ENCODE data around the gene RNU1-4.
"Not testable (repeated sequence)": the region's sequence is repeated elsewhere in the genome, so short reads cannot be mapped to it uniquely, and the experiment has no call there.

Gene RNU1-4

DNA sequence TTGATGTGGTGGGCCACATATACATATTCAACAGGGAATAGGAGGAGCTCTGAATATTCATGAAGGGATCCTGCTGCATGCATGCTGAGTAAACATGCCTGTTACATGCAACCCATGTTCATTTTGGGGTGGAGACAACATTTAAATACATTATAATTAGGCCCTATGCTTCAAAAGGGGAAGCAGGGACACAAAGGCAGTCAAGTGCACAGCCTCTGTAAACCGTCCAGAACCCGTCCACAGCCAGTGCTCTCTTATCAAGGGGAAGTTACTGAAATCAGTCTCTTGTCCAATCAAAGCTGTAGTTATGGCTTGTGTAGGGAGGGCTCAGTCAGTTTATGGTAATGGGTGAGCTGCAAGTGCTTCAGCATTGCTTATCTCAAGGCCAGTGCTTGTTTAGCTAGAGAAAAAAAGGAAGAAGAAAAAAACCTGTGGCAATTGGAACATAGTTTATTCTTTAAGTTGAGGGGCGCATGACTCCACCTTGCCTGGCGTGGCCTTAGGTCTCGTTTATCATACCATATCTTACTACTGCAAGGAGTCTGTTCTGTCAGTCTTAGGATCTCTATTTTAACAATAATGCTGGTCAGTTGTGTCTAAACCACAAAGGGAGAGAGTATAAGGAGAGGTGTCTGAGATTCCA, 7.9 kb upstream of the RNU1-4 start:
- not testable (repeated sequence) for DNase-seq

- DNase-seq: not testable (repeated sequence)
Observed at GRCh38 chr1:16741230-16741629, 914 bp downstream of the RNU1-4 start.

- not testable (repeated sequence) for DNase-seq
Observed at GRCh38 chr1:16747660-16748059, 7.3 kb downstream of the RNU1-4 start.

- DNase-seq: not testable (repeated sequence)
Observed at GRCh38 chr1:16748710-16749109, 8.4 kb downstream of the RNU1-4 start.

GRCh38 chr1:16749910-16750888, 9.9 kb downstream of the RNU1-4 start:
- not testable (repeated sequence) for DNase-seq

GRCh38 chr1:16752770-16753169, 12.5 kb downstream of the RNU1-4 start:
- DNase-seq: not testable (repeated sequence)

GRCh38 chr1:16755385-16755784, 15.1 kb downstream of the RNU1-4 start:
- DNase-seq: not testable (repeated sequence)

GRCh38 chr1:16755932-16756331, 15.6 kb downstream of the RNU1-4 start:
- not testable (repeated sequence) for DNase-seq

DNA sequence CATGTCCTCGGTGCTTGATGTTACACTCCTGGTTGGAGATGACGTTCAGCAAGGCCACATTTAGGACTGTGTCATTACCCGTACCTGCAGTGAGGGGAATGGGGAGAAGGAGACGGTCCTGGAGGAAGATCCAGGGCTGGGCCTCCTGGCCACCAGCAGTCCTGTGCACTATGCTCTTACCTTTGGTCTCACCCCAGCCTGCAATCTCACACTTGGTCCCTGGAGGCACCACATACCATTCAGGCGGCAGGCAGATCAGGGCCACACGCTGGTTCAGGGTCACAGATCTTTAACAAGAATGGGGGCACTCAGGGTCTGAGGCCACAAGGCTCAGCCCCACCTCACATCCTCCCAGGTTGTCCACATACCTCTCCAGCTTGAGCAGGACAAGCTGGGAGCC, 17.3 kb downstream of the RNU1-4 start:
- not testable (repeated sequence) for DNase-seq

DNA sequence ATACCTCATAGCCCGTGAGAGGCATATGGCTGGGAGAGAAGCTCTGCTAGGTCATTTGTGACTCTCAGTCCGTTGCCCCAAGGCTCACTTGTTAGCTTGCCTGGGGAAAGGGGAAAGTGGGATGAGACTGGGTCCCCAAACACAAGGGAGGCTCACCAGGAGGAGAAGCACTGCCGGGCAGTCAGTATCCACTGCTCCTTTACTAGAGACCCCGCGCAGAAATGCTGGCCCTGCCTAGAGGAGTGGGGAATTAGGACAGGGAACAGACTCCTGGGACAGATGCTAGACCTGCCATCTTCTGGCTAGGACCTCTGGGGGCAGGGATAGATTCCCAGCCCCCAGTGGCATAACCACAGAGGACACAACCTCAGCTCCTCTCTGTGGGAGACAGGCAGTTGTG, 17.7 kb downstream of the RNU1-4 start:
- not testable (repeated sequence) for DNase-seq

GRCh38 chr1:16759041-16759493, 18.8 kb downstream of the RNU1-4 start:
- not testable (repeated sequence) for DNase-seq

DNA sequence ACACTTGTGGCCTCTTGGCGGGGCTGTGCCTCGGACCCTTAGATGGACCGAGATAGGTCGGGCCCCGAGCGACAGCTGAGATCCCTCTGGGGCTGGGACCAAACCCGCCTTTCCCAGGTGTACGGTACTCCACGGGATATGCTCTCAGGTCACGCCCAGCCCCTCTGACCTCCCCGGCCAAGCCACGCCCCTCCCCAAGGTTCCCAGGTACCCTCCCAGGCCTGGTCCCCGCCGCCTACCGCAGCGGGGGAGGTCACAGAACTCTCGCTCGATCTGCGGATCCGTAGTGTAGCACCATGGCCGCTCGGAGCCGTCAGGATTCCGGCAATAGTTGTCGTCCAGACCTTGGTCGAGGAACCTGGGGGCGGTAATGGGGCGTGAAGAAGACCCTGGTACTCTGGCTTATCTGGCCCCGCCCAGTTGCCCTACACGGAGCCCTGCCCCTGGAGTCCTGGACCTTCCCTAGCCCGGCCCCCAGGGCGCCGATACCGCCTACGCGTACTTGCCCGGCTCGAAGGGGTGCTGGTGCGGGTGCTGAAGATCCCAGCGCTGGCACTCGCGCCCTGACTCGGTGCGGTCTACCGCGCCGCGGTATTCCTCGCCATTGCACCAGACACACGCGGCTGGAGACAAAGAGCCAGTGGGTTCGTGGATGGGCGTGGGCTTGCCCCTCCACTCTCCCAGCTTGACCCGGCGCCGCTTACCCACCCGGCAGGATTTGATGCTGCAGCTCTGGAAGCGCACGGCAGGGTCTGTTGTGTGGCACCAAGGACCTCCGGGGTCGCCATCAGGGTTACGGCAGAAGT, 19.5 kb downstream of the RNU1-4 start:
- DNase-seq: not testable (repeated sequence)

DNA sequence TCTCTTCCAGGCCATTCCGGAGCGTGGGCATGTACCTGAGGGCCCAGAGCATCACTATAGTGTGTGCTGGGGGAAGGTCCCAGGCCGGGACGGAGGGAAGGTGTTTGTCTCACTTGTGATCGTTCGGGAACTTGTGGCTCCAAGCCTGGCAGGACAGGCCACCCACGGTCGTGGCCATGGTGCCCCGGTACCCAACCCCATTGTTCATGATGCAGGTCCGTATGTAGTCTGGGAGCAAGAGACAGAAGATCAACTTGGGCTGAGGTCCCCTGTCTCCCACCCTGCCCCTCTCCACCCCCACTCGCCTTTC, 20.1 kb downstream of the RNU1-4 start:
- DNase-seq: not testable (repeated sequence)

DNA sequence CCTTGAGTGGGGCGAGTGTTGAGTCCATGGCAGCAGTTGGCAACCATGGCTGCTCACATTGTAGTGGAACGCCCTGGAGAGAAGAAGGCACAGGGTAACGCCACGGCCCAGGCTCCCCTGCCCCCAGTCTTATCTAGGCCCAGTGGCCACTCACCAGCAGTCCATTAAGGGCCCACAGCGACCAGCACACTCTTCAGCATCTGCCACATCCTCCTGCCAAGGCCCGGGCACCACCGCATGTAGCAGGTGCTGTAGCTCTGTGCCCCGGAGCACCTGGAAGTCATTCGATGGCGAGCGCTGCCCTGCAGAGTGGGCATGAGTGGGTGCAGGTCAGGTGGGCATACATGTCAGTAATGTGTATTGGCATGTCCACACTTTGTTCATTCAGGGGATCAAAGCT, 20.5 kb downstream of the RNU1-4 start:
- DNase-seq: not testable (repeated sequence)

DNA sequence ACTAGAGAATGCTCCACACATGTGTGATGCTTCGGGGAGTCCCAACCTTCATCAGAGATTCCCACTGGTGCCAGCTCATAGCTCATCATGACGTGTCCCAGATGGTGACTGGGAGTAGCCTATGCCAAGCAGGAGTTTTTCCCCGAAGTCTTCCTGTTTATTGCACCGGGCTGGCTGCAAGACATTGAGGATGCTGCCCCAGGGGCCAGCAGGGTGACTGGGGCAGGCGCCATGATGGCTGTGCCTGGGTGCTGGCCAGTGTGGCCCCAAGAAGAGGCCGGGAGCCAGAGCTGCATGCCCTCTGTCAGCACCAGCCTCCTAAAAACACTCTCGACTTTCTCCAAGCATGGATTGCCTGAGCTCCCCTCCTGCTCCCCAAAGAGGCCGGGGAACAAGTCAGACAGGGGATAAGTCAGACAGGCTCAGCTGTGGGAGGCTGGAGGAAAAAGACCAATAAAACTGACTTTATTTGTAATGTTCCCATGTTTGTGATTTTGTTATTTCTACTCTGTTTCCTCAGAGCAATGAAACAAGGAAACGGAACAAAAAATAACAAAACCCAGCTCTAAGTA, 24.0 kb downstream of the RNU1-4 start:
- not testable (repeated sequence) for DNase-seq

- DNase-seq: peak; percentile 17
Observed at GRCh38 chr1:16764820-16765655, 24.7 kb downstream of the RNU1-4 start.

DNA sequence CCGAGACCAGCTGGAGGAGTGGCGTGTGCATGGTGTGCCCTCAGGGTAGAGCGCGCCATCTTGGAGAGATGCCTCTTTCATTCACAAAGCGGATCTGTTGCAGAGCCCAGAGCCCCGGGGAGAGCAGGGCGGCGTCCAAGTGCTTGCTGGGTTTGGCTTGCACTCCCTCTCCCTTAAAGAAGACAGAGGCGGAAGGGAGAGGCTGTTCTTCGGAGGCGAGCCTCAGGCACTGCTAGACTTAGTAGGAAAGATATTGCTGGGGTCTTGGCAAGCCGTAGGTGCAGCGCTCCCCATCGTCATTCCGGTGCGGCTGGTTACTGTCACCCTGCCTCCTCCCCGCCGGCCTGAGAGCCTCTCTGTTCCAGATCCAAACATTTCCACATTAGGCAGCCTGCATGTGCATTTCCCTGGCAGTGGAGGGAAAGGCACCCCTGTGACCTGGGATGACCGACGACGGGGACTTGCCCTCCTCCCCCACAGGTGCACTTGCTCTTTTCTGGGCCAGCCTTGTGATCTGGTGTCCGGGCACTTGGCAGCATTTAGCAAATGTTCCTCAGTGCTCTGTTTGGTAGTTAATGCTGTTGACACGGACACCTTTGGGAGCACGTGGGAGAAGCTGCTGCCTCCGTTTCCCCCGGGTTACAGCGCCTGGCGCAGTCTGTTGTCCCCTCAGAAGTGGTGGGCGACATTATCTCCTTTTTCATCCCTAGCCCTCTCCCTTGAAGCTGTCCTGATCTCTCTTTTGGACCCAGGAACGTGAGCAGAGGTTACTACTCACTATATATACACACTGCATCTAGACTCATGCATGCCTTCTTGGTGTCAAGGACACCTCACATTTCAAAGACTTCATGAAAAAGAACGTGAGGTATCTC, 25.7 kb downstream of the RNU1-4 start:
- DNase-seq: peak; percentile 40

- DNase-seq: not testable (repeated sequence)
Observed at GRCh38 chr1:16766689-16767256, 26.5 kb downstream of the RNU1-4 start.

- not testable (repeated sequence) for DNase-seq
Observed at GRCh38 chr1:16770139-16770759, 29.9 kb downstream of the RNU1-4 start.
